Neutrophil (primary cell): ENCODE measurements around the gene RNH1.

Source experiments
- H3K27ac ChIP-seq: fragments of 200-600 bp; sonication (generic); 2 replicates; pipeline ENCODE4 v1.5.1; 2016; ENCODE audit warnings: mild to moderate bottlenecking, moderate library complexity
- H3K27me3 ChIP-seq: fragments of 200-600 bp; sonication (generic); 2 replicates; pipeline ENCODE4 v1.6.0; 2016; ENCODE audit warnings: mild to moderate bottlenecking
- H3K36me3 ChIP-seq: fragments of 200-600 bp; sonication (generic); 2 replicates; pipeline ENCODE4 v1.5.1; 2017
- H3K4me1 ChIP-seq, 2 experiments: fragments of 200-600 bp in 1 of 2; sonication (generic) in 1 of 2; 1 replicate in 1 of 2; 2 replicates in 1 of 2; pipeline versions ENCODE4 v1.5.1 to v1.6.1; 2013 to 2016; ENCODE audit warnings: low read depth in 1 of 2, low read length in 1 of 2, mild to moderate bottlenecking in 1 of 2, moderate library complexity in 1 of 2; ENCODE audit not compliant: control insufficient read depth in 1 of 2, insufficient read depth in 1 of 2
- H3K4me3 ChIP-seq, 2 experiments: fragments of 200-600 bp in 1 of 2; sonication (generic) in 1 of 2; 1 replicate in 1 of 2; 2 replicates in 1 of 2; pipeline ENCODE4 v1.5.1; 2013 to 2016; ENCODE audit warnings: low read depth in 1 of 2, low read length in 1 of 2, mild to moderate bottlenecking in 1 of 2, moderate library complexity in 1 of 2
- H3K9me3 ChIP-seq: fragments of 200-600 bp; sonication (generic); 2 replicates; pipeline ENCODE4 v1.5.1; 2016
- CTCF ChIP-seq: fragments of 200-600 bp; sonication (generic); IDR thresholded peaks from 2 replicates; pipeline ENCODE4 v1.5.1; 2016; ENCODE audit warnings: antibody characterized with exemption

The RNH1 gene

GRCh38 chr11:490186-490929, 16.7 kb downstream of the RNH1 start:
- Histone ChIP-seq H3K4me3 (no peak overlapping the region), H3K4me1 (no peaks in the 10 kb centered on the region), H3K27me3 (no peaks in the 10 kb centered on the region), H3K36me3 (peaks cover 38% of the 10 kb centered on the region), H3K9me3 (no peaks in the 10 kb centered on the region), H3K27ac (no peak overlapping the region)
- TF ChIP-seq CTCF = no peak

- Histone ChIP-seq H3K4me3 (no peak overlapping the region), H3K4me1 (no peaks in the 10 kb centered on the region), H3K36me3 (peaks cover 32% of the 10 kb centered on the region), H3K27me3 (no peaks in the 10 kb centered on the region), H3K27ac (no peak overlapping the region), H3K9me3 (no peaks in the 10 kb centered on the region)
- TF ChIP-seq CTCF = no peak
Observed at GRCh38 chr11:489610-490185, 17.3 kb downstream of the RNH1 start.

DNA sequence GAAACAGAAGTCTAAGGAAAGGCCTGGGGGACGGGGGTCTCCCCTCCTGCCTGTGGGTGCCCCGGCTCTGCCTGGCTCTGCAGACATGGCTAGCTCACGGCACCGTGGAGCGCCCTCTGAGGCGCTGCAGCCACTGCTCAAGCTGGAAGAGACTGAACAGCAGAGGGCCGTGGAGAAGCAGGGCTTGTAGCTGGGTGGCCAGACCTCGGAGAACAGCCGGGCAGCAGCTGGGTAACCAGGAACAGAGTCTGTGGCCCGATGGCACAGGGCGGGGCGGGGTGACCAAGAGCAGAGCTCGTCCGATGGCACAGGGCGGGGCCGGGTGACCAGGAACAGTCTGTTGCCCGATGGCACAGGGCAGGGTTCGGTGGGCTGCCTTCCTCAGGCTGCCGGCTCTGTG, 18.1 kb downstream of the RNH1 start:
- no peak overlapping the region for H3K4me3 ChIP-seq
- H3K27me3 ChIP-seq = no peaks in the 10 kb centered on the region
- H3K36me3 ChIP-seq = peaks cover 24% of the 10 kb centered on the region
- TF ChIP-seq CTCF = no peak
- H3K9me3 ChIP-seq = no peaks in the 10 kb centered on the region
- H3K4me1 ChIP-seq = no peaks in the 10 kb centered on the region
- H3K27ac ChIP-seq = no peak overlapping the region

DNA sequence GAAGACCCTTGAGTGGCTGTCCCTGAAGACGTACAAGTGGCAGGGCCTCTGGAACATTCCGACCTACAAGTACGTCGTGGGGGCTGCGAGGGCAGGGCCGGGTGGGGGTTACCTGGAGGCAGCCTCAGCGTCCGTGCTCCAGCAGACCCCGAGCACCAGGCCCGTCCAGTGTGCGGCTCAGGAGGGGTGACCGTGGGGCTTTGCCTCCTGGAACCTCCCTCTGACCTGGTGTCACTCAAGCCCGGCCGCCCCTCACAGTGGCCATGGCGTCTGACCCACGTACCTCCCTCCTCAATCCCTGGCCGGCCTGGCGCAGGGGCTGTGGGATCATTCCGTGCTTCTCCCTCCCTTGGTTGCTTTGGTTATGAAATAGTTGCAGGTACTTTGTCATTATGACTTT, 18.5 kb downstream of the RNH1 start:
- no peaks in the 10 kb centered on the region for H3K4me1 ChIP-seq
- peaks cover 20% of the 10 kb centered on the region for H3K36me3 ChIP-seq
- TF ChIP-seq CTCF = no peak

DNA sequence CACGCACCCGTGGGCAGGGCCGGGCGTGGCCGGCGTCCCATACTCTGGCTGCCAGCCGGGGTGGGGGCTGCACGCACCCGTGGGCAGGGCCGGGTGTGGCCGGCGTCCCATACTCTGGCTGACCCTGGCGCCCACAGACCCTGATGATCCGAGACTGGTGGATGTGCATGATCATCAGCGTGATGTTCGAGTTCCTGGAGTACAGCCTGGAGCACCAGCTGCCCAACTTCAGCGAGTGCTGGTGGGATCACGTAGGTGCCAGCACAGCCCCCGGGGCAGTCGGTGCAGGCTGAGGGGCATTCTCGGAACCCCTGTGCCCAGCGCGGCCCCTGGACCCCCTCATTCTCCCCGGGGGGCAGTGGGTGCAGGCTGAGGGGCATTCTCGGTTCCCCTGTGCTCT, 19.0 kb downstream of the RNH1 start:
- Histone ChIP-seq H3K27ac (no peak overlapping the region), H3K4me3 (no peak overlapping the region), H3K27me3 (no peaks in the 10 kb centered on the region), H3K36me3 (peaks cover 15% of the 10 kb centered on the region), H3K9me3 (no peaks in the 10 kb centered on the region), H3K4me1 (no peaks in the 10 kb centered on the region)
- TF ChIP-seq CTCF = no peak

More for the DNA sequence above, 18.5 kb downstream of the RNH1 start:
- Histone ChIP-seq H3K9me3 (no peaks in the 10 kb centered on the region), H3K4me3 (no peak overlapping the region), H3K27ac (no peak overlapping the region), H3K27me3 (no peaks in the 10 kb centered on the region)
